Neural progenitor cell (in vitro differentiated cells): ENCODE results near the gene SMPD1. TPM values are rescaled to one million over a fixed set of nuclear protein-coding genes. Genes with fewer than 3 reads are reported as not detected.

Source experiments
- DNase-seq: peaks from one replicate; pipeline ENCODE4 v3.0.0-alpha.2; 2016; ENCODE audit warnings: low spot score
- H2AFZ ChIP-seq: fragments of 200-600 bp; sonication (generic); replicated peaks from 2 replicates; pipeline ENCODE4 v1.6.1; 2016; ENCODE audit warnings: antibody characterized with exemption
- H3F3A ChIP-seq: fragments of 200-600 bp; sonication (generic); 2 replicates; pipeline ENCODE4 v1.6.1; 2016; ENCODE audit warnings: antibody characterized with exemption, low read depth
- H3K27ac ChIP-seq: fragments of 200-600 bp; sonication (generic); 2 replicates; pipeline ENCODE4 v1.5.1; 2016; ENCODE audit warnings: mild to moderate bottlenecking
- H3K27me3 ChIP-seq: fragments of 200-600 bp; sonication (generic); 2 replicates; pipeline ENCODE4 v1.6.1; 2016; ENCODE audit warnings: mild to moderate bottlenecking, moderate library complexity
- H3K36me3 ChIP-seq: fragments of 200-600 bp; sonication (generic); 2 replicates; pipeline ENCODE4 v1.5.1; 2016
- H3K4me1 ChIP-seq: fragments of 200-600 bp; sonication (generic); 2 replicates; pipeline ENCODE4 v1.6.1; 2016; ENCODE audit warnings: mixed run types
- H3K4me2 ChIP-seq: fragments of 200-600 bp; sonication (generic); 2 replicates; pipeline ENCODE4 v1.6.1; 2016
- H3K4me3 ChIP-seq: fragments of 200-600 bp; sonication (generic); 2 replicates; pipeline ENCODE4 v1.5.1; 2016
- H3K79me2 ChIP-seq: fragments of 200-600 bp; sonication (generic); 2 replicates; pipeline ENCODE4 v1.6.1; 2016; ENCODE audit warnings: low read depth
- H3K9ac ChIP-seq: fragments of 200-600 bp; sonication (generic); 2 replicates; pipeline ENCODE4 v1.6.1; 2016
- H3K9me3 ChIP-seq: fragments of 200-600 bp; sonication (generic); 2 replicates; pipeline ENCODE4 v1.5.1; 2016; ENCODE audit warnings: low read depth
- H4K20me1 ChIP-seq: fragments of 200-600 bp; sonication (generic); 2 replicates; pipeline ENCODE4 v1.6.1; 2016; ENCODE audit warnings: low read depth
- H3K27ac Mint-ChIP-seq: 3 replicates; pipeline ENCODE4 v1.8.0; 2021; ENCODE audit warnings: mixed read lengths
- H3K27me3 Mint-ChIP-seq: 2 replicates; pipeline ENCODE4 v1.8.0; 2022; ENCODE audit warnings: low read depth, mild to moderate bottlenecking, inconsistent platforms, moderate library complexity, mixed read lengths; ENCODE audit not compliant: insufficient read depth
- H3K36me3 Mint-ChIP-seq: 3 replicates; pipeline ENCODE4 v1.8.0; 2021; ENCODE audit warnings: mixed read lengths
- H3K4me1 Mint-ChIP-seq: 3 replicates; pipeline ENCODE4 v1.8.0; 2021; ENCODE audit warnings: mixed read lengths
- H3K4me3 Mint-ChIP-seq: 3 replicates; pipeline ENCODE4 v1.8.0; 2021; ENCODE audit warnings: mild to moderate bottlenecking, moderate library complexity, mixed read lengths
- H3K9me3 Mint-ChIP-seq: 3 replicates; pipeline ENCODE4 v1.8.0; 2020; ENCODE audit warnings: mixed read lengths
- EZH2 ChIP-seq: fragments of 200-600 bp; sonication (generic); IDR thresholded peaks from 2 replicates; pipeline ENCODE4 v1.6.1; 2017; ENCODE audit warnings: antibody characterized with exemption, mild to moderate bottlenecking, moderate library complexity
- EZH2phosphoT487 ChIP-seq: fragments of 200-600 bp; sonication (generic); IDR thresholded peaks from 2 replicates; pipeline ENCODE4 v1.6.1; 2017; ENCODE audit warnings: antibody characterized with exemption
- total RNA-seq: library from RNA; depleted of rRNA; stranded (reverse); fragments of >200 nt; gene quantifications from 2 replicates; pipeline ENCODE4 v1.2.3, GENCODE V29; 2015; ENCODE audit warnings: low replicate concordance
- TF ChIP-seq, protein P1 (sequence below): fragments of 200-600 bp; sonication (generic); IDR thresholded peaks from 2 replicates; pipeline ENCODE4 v1.5.1; 2017; ENCODE audit warnings: antibody characterized with exemption, mild to moderate bottlenecking

SMPD1 gene
- total RNA-seq, 1 donor from 2014 or later, result 11.3 TPM

DNA sequence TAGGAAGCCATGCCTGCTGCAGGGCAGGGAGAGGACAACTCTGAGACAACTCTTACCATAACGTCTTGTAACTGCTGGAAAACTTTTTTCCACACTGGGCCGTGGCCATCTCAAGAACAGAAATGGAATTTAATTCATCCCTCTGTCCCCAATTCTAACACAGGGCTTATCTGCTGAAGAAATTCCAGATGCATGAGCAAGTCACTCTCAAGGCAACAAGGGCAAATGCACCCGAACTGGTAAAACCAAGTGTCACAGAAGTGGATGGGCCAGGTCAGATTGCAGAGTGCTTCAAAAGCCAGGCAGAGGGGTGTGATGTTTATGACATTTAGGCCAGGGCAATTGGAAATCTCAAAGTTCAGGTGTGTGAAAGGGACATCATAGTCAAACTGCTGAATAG, 7.4 kb downstream of the SMPD1 start:
- H3K79me2 ChIP-seq, result no peaks in the 10 kb centered on the region
- Mint-ChIP-seq H3K27ac (no peak overlapping the region), H3K27me3 (peaks cover 8% of the 10 kb centered on the region), H3K9me3 (no peaks in the 10 kb centered on the region), H3K4me1 (peaks cover 28% of the 10 kb centered on the region), H3K4me3 (no peak overlapping the region), H3K36me3 (peaks cover 37% of the 10 kb centered on the region)
- no peaks in the 10 kb centered on the region for H3F3A ChIP-seq
- H3K36me3 ChIP-seq, result no peaks in the 10 kb centered on the region
- H3K4me2 ChIP-seq, result no peak overlapping the region
- no peak overlapping the region for H3K9ac ChIP-seq
- no peak for TF ChIP-seq EZH2
- TF ChIP-seq, protein P1, sequence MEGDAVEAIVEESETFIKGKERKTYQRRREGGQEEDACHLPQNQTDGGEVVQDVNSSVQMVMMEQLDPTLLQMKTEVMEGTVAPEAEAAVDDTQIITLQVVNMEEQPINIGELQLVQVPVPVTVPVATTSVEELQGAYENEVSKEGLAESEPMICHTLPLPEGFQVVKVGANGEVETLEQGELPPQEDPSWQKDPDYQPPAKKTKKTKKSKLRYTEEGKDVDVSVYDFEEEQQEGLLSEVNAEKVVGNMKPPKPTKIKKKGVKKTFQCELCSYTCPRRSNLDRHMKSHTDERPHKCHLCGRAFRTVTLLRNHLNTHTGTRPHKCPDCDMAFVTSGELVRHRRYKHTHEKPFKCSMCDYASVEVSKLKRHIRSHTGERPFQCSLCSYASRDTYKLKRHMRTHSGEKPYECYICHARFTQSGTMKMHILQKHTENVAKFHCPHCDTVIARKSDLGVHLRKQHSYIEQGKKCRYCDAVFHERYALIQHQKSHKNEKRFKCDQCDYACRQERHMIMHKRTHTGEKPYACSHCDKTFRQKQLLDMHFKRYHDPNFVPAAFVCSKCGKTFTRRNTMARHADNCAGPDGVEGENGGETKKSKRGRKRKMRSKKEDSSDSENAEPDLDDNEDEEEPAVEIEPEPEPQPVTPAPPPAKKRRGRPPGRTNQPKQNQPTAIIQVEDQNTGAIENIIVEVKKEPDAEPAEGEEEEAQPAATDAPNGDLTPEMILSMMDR, result no peak
- no peaks in the 10 kb centered on the region for H3K9me3 ChIP-seq
- no peak overlapping the region for H3K27ac ChIP-seq
- no peaks in the 10 kb centered on the region for H4K20me1 ChIP-seq
- no peak for DNase-seq
- no peaks in the 10 kb centered on the region for H3K27me3 ChIP-seq
- no peak overlapping the region for H3K4me3 ChIP-seq
- no peaks in the 10 kb centered on the region for H3K4me1 ChIP-seq
- no peak overlapping the region for H2AFZ ChIP-seq

DNA sequence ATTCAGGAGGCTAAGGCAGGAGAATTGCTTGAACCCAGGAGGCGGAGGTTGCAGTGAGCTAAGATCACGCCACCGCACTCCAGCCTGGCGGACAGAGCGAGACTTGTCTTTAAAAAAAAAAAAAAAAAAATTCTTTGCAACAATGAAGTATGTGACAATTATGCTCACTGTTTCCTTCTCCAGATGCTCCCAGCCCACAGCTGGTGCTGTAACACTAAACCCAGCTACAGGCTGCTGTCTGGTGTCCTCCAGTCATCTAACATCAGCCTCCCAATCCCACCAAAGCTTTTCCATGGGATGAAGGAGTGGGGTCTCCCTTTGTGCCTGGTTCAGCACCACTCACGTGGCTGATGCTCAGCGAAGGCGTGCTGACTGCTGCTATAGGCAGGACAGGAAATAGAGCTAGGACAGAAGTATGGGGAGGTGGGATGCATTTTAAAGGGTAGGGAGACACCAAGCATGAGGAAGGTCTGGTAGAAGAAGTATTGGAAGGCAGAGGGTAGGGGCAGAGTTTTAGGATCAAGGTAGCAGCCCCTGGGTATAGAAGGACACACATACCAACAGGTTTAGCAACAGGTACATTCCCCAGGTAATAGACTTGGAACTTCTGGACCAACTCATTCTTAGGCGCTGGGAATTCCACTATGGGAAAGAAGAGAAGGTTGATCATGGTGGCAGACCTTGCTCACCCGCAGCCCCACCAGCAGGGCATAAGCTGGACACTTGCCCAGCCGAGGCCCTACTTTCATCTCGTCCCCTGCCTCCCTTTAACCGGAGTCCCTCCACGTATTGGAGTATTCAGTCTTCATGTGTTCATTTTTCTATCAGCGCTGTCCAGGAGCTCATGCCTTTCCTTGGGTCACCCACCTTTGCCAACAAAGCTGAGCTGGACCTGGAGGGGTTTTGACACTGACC, 10.4 kb downstream of the SMPD1 start:
- no peak overlapping the region for H3K4me3 ChIP-seq
- no peaks in the 10 kb centered on the region for H3K27me3 ChIP-seq
- DNase-seq, result no peak
- no peak overlapping the region for H3K4me2 ChIP-seq
- H3K9me3 ChIP-seq, result no peaks in the 10 kb centered on the region
- H4K20me1 ChIP-seq, result peaks cover 18% of the 10 kb centered on the region
- H2AFZ ChIP-seq, result no peak overlapping the region
- TF ChIP-seq EZH2 (no peak), EZH2phosphoT487 (no peak)
- TF ChIP-seq, protein P1, result no peak
- Mint-ChIP-seq H3K27me3 (peaks cover 5% of the 10 kb centered on the region), H3K36me3 (peaks cover 36% of the 10 kb centered on the region), H3K4me3 (no peak overlapping the region), H3K4me1 (peaks cover 44% of the 10 kb centered on the region), H3K9me3 (no peaks in the 10 kb centered on the region), H3K27ac (no peak overlapping the region)
- no peak overlapping the region for H3K27ac ChIP-seq
- H3K36me3 ChIP-seq, result no peaks in the 10 kb centered on the region
- H3K79me2 ChIP-seq, result no peaks in the 10 kb centered on the region
- H3K9ac ChIP-seq, result no peak overlapping the region
- peaks cover 10% of the 10 kb centered on the region for H3K4me1 ChIP-seq
- peaks cover 10% of the 10 kb centered on the region for H3F3A ChIP-seq

DNA sequence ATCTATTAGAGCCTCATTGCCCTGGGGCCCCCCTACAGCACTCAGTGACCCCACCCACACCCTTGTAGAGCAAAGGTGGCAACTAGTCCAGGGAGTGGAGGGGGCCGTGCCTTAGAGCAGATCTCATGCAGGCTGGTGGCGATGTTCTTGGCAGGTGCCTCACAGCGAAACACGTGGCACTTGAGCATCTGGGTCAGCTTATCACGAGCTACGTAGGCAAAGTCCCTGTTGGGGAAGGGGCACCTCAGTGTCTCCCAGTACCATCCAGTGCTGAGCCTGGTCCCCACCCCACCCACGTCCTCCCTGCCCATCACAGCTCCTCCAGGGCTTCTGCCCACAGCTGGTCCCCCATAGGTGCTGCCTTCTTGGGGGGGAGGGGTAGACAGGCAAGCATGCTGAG, 11.2 kb downstream of the SMPD1 start:
- H3K9ac ChIP-seq, result no peak overlapping the region

GRCh38 chr11:6402061-6402470, 11.8 kb downstream of the SMPD1 start:
- peaks cover 27% of the 10 kb centered on the region for H3K36me3 Mint-ChIP-seq
- Histone ChIP-seq H3K79me2 (no peaks in the 10 kb centered on the region), H3K9ac (no peak overlapping the region), H3K27ac (no peak overlapping the region), H3K4me2 (no peak overlapping the region), H3K4me3 (no peak overlapping the region), H4K20me1 (peaks cover 25% of the 10 kb centered on the region), H3K36me3 (no peaks in the 10 kb centered on the region), H3K27me3 (no peaks in the 10 kb centered on the region), H3K4me1 (peaks cover 10% of the 10 kb centered on the region), H2AFZ (no peak overlapping the region), H3K9me3 (no peaks in the 10 kb centered on the region), H3F3A (peaks cover 15% of the 10 kb centered on the region)
- no peaks in the 10 kb centered on the region for H3K9me3 Mint-ChIP-seq
- peaks cover 2% of the 10 kb centered on the region for H3K27me3 Mint-ChIP-seq
- DNase-seq, result no peak
- H3K4me1 Mint-ChIP-seq, result peaks cover 57% of the 10 kb centered on the region
- TF ChIP-seq EZH2, result no peak
- TF ChIP-seq EZH2phosphoT487, result no peak
- TF ChIP-seq, protein P1, result no peak
- no peak overlapping the region for H3K4me3 Mint-ChIP-seq
- H3K27ac Mint-ChIP-seq, result no peak overlapping the region

More for the DNA sequence above, 11.2 kb downstream of the SMPD1 start:
- H3K27me3 ChIP-seq, result no peaks in the 10 kb centered on the region
- H3K4me1 ChIP-seq, result peaks cover 10% of the 10 kb centered on the region
- H4K20me1 ChIP-seq, result peaks cover 22% of the 10 kb centered on the region
- peaks cover 29% of the 10 kb centered on the region for H3K36me3 Mint-ChIP-seq
- H3K4me3 ChIP-seq, result no peak overlapping the region
- no peaks in the 10 kb centered on the region for H3K79me2 ChIP-seq
- peaks cover 2% of the 10 kb centered on the region for H3K27me3 Mint-ChIP-seq
- H3K4me3 Mint-ChIP-seq, result no peak overlapping the region
- H3K9me3 Mint-ChIP-seq, result no peaks in the 10 kb centered on the region
- no peak for DNase-seq
- no peak for TF ChIP-seq EZH2
- H3K27ac ChIP-seq, result no peak overlapping the region
- H3K4me1 Mint-ChIP-seq, result peaks cover 52% of the 10 kb centered on the region
- H3K9me3 ChIP-seq, result no peaks in the 10 kb centered on the region
- H3K27ac Mint-ChIP-seq, result no peak overlapping the region
- no peak overlapping the region for H2AFZ ChIP-seq
- H3K36me3 ChIP-seq, result no peaks in the 10 kb centered on the region
- H3K4me2 ChIP-seq, result no peak overlapping the region
- H3F3A ChIP-seq, result peaks cover 15% of the 10 kb centered on the region
